HCT116 (cell line): ENCODE results near the gene HOXD13. TPM values are rescaled to one million over a fixed set of nuclear protein-coding genes. Genes with fewer than 3 reads are reported as not detected.

Experiments
- ATAC-seq: fragments of 200-7000 bp; cut with Tn5 transposase; 2 replicates; pipeline ENCODE4 v1.9.1; 2020; ENCODE audit warnings: mild to moderate bottlenecking, moderate library complexity
- BruUV-seq: library from RNA; stranded (reverse); fragments of 400-500 nt; replicated peaks from 2 replicates; lab custom pipeline; 2021; lab: Mats Ljungman, UMichigan
- CTCF ChIA-PET: fragments of 300-600 bp; sonication (Branson Sonifier 250); formaldehyde crosslinking; loops from one replicate; lab custom pipeline; 2021; ENCODE audit warnings: antibody characterized with exemption; lab: Charles Lee
- POLR2A ChIA-PET: fragments of 300-600, 350-600 bp; sonication (Branson Sonifier 250); formaldehyde crosslinking; loops from one replicate; lab custom pipeline; 2021; ENCODE audit warnings: antibody characterized with exemption; lab: Charles Lee
- RAD21 ChIA-PET, 2 experiments: fragments of 300-600 bp; sonication (Branson Sonifier 250); formaldehyde crosslinking; loops; one replicate each; lab custom pipeline; 2023; ENCODE audit warnings: low total read pairs in 2 of 2; ENCODE audit not compliant: uncharacterized antibody in 2 of 2, unreplicated experiment in 2 of 2, low non-redundant PET in 1 of 2; lab: Charles Lee
- DNase-seq: peaks from one replicate; pipeline ENCODE4 v3.0.0-alpha.2; 2010; ENCODE audit warnings: low read depth, low spot score
- H2AFZ ChIP-seq: fragments of 200-600 bp; shearing (Covaris generic), sonication (generic); 2 replicates; pipeline ENCODE4 v1.6.1; 2017; ENCODE audit warnings: low read depth, mixed run types, mixed read lengths, antibody characterized with exemption, low read length; ENCODE audit not compliant: poor library complexity, severe bottlenecking
- H3K27ac ChIP-seq: 2 replicates; pipeline ENCODE4 v1.5.1; 2012; ENCODE audit warnings: low read depth, low read length
- H3K27me3 ChIP-seq: fragments of 200-600 bp; sonication (generic); 2 replicates; pipeline ENCODE4 v1.6.1; 2016; ENCODE audit warnings: mixed run types, low read length, mixed read lengths; ENCODE audit not compliant: insufficient read depth
- H3K36me3 ChIP-seq, 2 experiments: fragments of 200-500 bp in 1 of 2; fragments of 200-600 bp in 1 of 2; sonication (Bioruptor generic) in 1 of 2; sonication (generic) in 1 of 2; 2 replicates each; pipeline versions ENCODE4 v1.5.1 to v1.6.1; 2014 to 2016; ENCODE audit warnings: low read length in 2 of 2, inconsistent platforms in 1 of 2, mixed read lengths in 1 of 2, mixed run types in 1 of 2; ENCODE audit not compliant: insufficient read depth in 2 of 2, control insufficient read depth in 1 of 2
- H3K4me1 ChIP-seq, 2 experiments: fragments of 200-600 bp in 1 of 2; sonication (generic) in 1 of 2; 2 replicates each; pipeline versions ENCODE4 v1.5.1 to v1.6.1; 2012 to 2017; ENCODE audit warnings: low read length in 2 of 2, inconsistent platforms in 1 of 2, mild to moderate bottlenecking in 1 of 2, mixed read lengths in 1 of 2, mixed run types in 1 of 2, moderate library complexity in 1 of 2; ENCODE audit not compliant: insufficient read depth in 2 of 2, control insufficient read depth in 1 of 2
- H3K4me2 ChIP-seq: fragments of 200-600 bp; sonication (generic); 2 replicates; pipeline ENCODE4 v1.6.1; 2017; ENCODE audit warnings: mixed run types, low read length, mixed read lengths
- H3K4me3 ChIP-seq, 2 experiments: fragments of 200-600 bp in 1 of 2; sonication (generic) in 1 of 2; replicated peaks in 1 of 2; 2 replicates each; pipeline ENCODE4 v1.5.1; 2011 to 2016; ENCODE audit warnings: low read length in 2 of 2, control low read depth in 1 of 2, low read depth in 1 of 2, mild to moderate bottlenecking in 1 of 2, mixed read lengths in 1 of 2, mixed run types in 1 of 2
- H3K79me2 ChIP-seq: fragments of 200-600 bp; sonication (generic); 2 replicates; pipeline ENCODE4 v1.6.1; 2017; ENCODE audit warnings: mild to moderate bottlenecking, mixed run types, low read length, moderate library complexity, mixed read lengths; ENCODE audit not compliant: insufficient read depth
- H3K9ac ChIP-seq: fragments of 200-600 bp; sonication (generic); 2 replicates; pipeline ENCODE4 v1.6.1; 2016; ENCODE audit warnings: low read length, mixed read lengths
- H3K9me2 ChIP-seq: fragments of 200-600 bp; sonication (generic), shearing (Covaris generic); 2 replicates; pipeline ENCODE4 v1.6.1; 2017; ENCODE audit warnings: mixed run types, mild to moderate bottlenecking, moderate library complexity; ENCODE audit not compliant: insufficient read depth
- H3K9me3 ChIP-seq, 2 experiments: fragments of 200-500 bp in 1 of 2; fragments of 200-600 bp in 1 of 2; sonication (Bioruptor generic) in 1 of 2; sonication (generic) in 1 of 2; 2 replicates each; pipeline ENCODE4 v1.6.1; 2014 to 2017; ENCODE audit warnings: low read length in 2 of 2, mixed read lengths in 2 of 2, inconsistent platforms in 1 of 2, low read depth in 1 of 2, mild to moderate bottlenecking in 1 of 2, mixed run types in 1 of 2, moderate library complexity in 1 of 2; ENCODE audit not compliant: control insufficient read depth in 1 of 2, insufficient read depth in 1 of 2
- H4K20me1 ChIP-seq: fragments of 200-600 bp; sonication (generic), shearing (Covaris generic); 2 replicates; pipeline ENCODE4 v1.6.1; 2017; ENCODE audit warnings: mixed run types, mild to moderate bottlenecking, moderate library complexity; ENCODE audit not compliant: insufficient read depth
- CEBPB ChIP-seq: IDR thresholded peaks from 2 replicates; pipeline ENCODE4 v1.6.1; 2012; ENCODE audit warnings: low read depth
- EGR1 ChIP-seq: IDR thresholded peaks from 2 replicates; pipeline ENCODE4 v1.6.1; 2012; ENCODE audit warnings: low read depth
- ELF1 ChIP-seq: IDR thresholded peaks from 2 replicates; pipeline ENCODE4 v1.6.1; 2012; ENCODE audit warnings: low read depth, borderline replicate concordance
- EZH2 ChIP-seq: fragments of 200-600 bp; sonication (generic); IDR thresholded peaks from 2 replicates; pipeline ENCODE4 v1.6.1; 2017; ENCODE audit warnings: antibody characterized with exemption, mixed run types
- EZH2phosphoT487 ChIP-seq: fragments of 200-600 bp; IDR thresholded peaks from 2 replicates; pipeline ENCODE4 v1.6.1; 2018; ENCODE audit warnings: antibody characterized with exemption, borderline replicate concordance
- JUND ChIP-seq: IDR thresholded peaks from 2 replicates; pipeline ENCODE4 v1.6.1; 2012
- MAX ChIP-seq: IDR thresholded peaks from 2 replicates; pipeline ENCODE4 v1.6.1; 2012
- POLR2AphosphoS5 ChIP-seq: IDR thresholded peaks from 2 replicates; pipeline ENCODE4 v1.6.1; 2011; ENCODE audit warnings: mild to moderate bottlenecking, low read depth, low read length, moderate library complexity
- RAD21 ChIP-seq: IDR thresholded peaks from 2 replicates; pipeline ENCODE4 v1.6.1; 2012; ENCODE audit warnings: low read depth, mild to moderate bottlenecking
- SIN3A ChIP-seq: IDR thresholded peaks from 2 replicates; pipeline ENCODE4 v1.6.1; 2012; ENCODE audit warnings: low read depth
- ZNF274 ChIP-seq: fragments of 200-500 bp; sonication (Bioruptor generic); IDR thresholded peaks from 2 replicates; pipeline ENCODE4 v1.6.1; 2014; ENCODE audit warnings: mild to moderate bottlenecking, low read depth, low read length, inconsistent platforms
- intact Hi-C: fragments of 100-400 bp; cut with micrococcal nuclease; formaldehyde crosslinking; loops from 2 replicates; pipeline ENCODE4 v1.10.0; 2022
- total RNA-seq: library from RNA; stranded (reverse); gene quantifications from one replicate; pipeline ENCODE4 v1.2.1, GENCODE V29; 2021; ENCODE audit not compliant: unreplicated experiment

Gene HOXD13
- total RNA-seq, 1 experiment from 2014 or later, result not detected

GRCh38 chr2:176082525-176082823, 10.0 kb upstream of the HOXD13 start:
- no peaks in the 10 kb centered on the region for H3K79me2 ChIP-seq
- H3K27me3 ChIP-seq, result no peaks in the 10 kb centered on the region
- no TSS peak for BruUV-seq
- H3K9me2 ChIP-seq, result no peaks in the 10 kb centered on the region
- TF ChIP-seq CEBPB (no peak), ZNF274 (no peak), EZH2 (no peak), SIN3A (no peak), MAX (no peak), RAD21 (no peak)
- ChIA-PET RAD21 (no interaction called here), POLR2A (no interaction called here), CTCF (no interaction called here)
- no peaks in the 10 kb centered on the region for H4K20me1 ChIP-seq
- no peak overlapping the region for H2AFZ ChIP-seq
- H3K4me1 ChIP-seq, result no peaks in the 10 kb centered on the region
- H3K36me3 ChIP-seq, result no peaks in the 10 kb centered on the region
- no peak overlapping the region for H3K4me3 ChIP-seq
- intact Hi-C loops, result loop anchor here (5.0 kb wide), 1 partner anchor 1385 kb away; no protein-coding TSS in a partner anchor
- H3K4me2 ChIP-seq, result no peak overlapping the region
- DNase-seq (no peak), ATAC-seq (no peak)
- H3K9me3 ChIP-seq, result no peaks in the 10 kb centered on the region; a peak in 1 of 4 replicates
- no peak overlapping the region for H3K27ac ChIP-seq
- H3K9ac ChIP-seq, result no peak overlapping the region

GRCh38 chr2:176082824-176083751, 9.4 kb upstream of the HOXD13 start:
- Histone ChIP-seq H3K4me2 (no peak overlapping the region), H3K9me3 (no peaks in the 10 kb centered on the region; a peak in 1 of 4 replicates), H3K9ac (no peak overlapping the region), H3K9me2 (no peaks in the 10 kb centered on the region), H3K27me3 (no peaks in the 10 kb centered on the region), H3K27ac (no peak overlapping the region), H3K4me1 (no peaks in the 10 kb centered on the region), H3K36me3 (no peaks in the 10 kb centered on the region), H3K4me3 (no peak overlapping the region), H2AFZ (no peak overlapping the region), H4K20me1 (no peaks in the 10 kb centered on the region), H3K79me2 (no peaks in the 10 kb centered on the region)
- intact Hi-C loops, result loop anchor here (5.0 kb wide), 1 partner anchor 1386 kb away; no protein-coding TSS in a partner anchor
- ChIA-PET POLR2A (no interaction called here), RAD21 (no interaction called here), CTCF (no interaction called here)
- BruUV-seq, result no TSS peak
- TF ChIP-seq EZH2phosphoT487 (no peak), EGR1 (no peak), POLR2AphosphoS5 (no peak), JUND (no peak), ELF1 (no peak), RAD21 (no peak)
- DNase-seq (no peak), ATAC-seq (no peak)
